GOT3 (cell line): ENCODE measurements around the gene PSMB1.

Source experiments
- DNase-seq: peaks from one replicate; lab custom pipeline; 2025; ENCODE audit warnings: mixed read lengths; lab: John Stamatoyannopoulos, UW

PSMB1 gene

DNA sequence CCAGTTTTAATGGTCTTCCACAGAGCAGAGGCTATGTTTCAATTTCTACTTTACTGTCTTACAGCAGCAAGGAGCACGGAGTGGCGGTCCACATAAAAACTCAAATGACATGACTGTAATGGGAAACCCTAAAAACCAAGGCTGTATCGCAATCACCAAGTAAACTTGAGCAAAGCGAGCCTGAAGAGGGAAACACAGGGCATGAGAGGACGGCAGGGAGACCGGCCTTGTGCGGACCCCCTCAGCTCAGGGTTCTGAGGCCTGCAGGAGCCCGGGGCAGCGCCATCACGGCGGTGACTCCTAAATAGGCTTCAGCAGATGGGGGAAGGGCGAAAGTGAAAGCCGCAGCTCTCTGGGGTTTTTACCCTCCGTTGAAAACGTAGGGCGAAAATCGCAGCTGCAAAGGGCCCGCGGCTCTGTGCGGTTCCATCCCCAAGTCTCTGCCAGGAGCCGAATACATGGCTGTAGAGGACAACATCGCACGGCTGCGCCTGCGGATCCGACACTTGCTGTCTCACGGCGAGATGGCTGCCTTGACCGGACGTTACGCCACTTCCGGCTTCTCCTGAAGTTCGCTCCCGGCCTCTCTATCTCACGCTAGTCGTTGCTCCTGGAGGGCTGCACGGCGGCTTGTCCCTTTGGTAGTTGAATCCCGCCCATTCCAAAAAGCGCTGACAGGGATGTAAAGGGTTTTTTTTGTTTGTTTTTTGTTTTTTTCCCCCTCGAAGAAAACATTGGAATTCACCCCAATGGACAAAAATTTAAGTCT lies at the start of gene PSMB1:
Gene PSMB1, minus strand, starts transcription at position 543 of the 769 bp plus-strand sequence. Its CDS starts 65 bp downstream, at position 478.
- DNase-seq = peak; percentile 79

DNA sequence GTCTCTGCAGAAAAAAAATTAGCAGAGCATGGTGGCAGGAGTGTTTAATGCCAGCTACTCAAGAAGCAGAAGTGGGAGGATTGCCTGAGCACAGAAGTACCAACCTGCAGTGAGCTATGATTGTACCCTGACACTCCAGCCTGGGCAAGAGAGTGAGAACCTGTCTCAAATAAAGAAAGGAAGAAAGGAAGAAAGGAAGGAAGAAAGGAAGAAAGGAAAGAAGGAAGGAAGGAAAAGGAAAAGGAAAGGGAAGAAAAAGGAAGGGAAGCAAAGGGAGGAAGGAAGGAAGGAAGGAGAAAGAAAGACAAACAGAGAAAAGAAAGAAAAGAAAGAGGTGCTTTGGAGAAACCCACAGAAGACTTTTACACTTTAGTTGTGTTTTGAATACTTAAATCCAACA lies 44.2 kb upstream of the PSMB1 start:
- no peak for DNase-seq

DNA sequence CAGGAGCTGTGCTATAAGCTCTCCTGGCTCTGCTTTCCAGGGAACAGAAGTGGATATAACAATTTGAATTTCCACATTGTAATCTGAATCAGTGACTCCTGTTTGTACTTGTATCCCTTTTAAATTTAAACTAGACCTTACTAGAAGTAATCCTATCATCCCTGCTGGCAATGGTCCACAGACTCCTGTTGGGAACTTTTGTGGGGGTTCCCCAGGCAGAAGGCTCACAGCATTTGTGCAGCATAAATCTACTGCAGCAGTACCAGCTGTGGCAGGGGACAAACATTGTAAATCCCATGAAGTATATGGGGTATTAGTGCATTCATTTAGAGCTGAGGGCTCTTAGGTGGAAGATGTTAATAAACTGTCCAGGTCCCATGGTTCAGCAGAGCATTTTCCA lies 43.3 kb upstream of the PSMB1 start:
- no peak for DNase-seq

DNA sequence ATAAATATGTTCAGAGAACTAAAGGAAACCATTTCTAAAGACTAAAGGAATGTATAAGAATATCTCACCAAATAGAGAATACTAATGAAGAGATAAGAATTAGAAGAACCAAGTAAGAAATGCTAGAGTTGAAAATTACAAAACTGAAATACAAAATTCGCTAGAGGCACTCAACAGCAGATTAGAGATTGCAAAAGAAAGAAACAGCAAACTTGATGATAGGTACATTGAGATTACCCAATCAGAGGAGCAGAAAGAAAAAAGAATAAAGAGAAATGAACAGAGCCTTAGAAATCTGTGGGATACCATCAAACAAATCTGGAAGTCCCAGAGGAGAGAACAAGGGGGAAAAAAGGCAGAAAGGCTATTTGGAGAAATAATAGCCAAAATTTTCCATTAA lies 37.6 kb upstream of the PSMB1 start:
- no peak for DNase-seq

DNA sequence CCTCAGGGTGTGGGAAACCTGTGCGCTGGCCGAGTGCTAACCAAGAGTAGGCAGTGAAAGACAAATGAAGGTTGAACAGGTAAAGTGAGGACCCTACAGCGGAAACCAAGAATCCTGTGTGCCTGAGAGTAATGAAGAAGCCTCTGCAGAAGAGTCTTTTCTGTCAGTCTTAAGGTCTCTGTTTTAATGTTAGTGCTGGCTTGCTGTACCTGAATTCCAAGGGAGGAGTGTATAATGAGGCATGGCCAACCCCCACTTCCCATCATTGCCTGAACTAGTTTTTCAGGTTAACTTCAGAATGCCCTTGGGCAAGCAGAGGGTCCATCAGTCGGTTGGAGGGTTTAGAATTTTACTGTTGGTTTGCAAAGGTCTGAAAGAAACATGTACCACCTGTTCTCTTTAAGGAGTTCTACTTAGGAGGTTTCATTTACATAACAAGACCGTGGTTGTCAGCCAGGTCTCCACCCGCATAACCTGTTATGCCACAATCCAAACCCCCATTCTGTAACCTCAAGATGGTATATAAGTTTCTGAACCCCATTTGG lies 31.9 kb upstream of the PSMB1 start:
- no peak for DNase-seq

DNA sequence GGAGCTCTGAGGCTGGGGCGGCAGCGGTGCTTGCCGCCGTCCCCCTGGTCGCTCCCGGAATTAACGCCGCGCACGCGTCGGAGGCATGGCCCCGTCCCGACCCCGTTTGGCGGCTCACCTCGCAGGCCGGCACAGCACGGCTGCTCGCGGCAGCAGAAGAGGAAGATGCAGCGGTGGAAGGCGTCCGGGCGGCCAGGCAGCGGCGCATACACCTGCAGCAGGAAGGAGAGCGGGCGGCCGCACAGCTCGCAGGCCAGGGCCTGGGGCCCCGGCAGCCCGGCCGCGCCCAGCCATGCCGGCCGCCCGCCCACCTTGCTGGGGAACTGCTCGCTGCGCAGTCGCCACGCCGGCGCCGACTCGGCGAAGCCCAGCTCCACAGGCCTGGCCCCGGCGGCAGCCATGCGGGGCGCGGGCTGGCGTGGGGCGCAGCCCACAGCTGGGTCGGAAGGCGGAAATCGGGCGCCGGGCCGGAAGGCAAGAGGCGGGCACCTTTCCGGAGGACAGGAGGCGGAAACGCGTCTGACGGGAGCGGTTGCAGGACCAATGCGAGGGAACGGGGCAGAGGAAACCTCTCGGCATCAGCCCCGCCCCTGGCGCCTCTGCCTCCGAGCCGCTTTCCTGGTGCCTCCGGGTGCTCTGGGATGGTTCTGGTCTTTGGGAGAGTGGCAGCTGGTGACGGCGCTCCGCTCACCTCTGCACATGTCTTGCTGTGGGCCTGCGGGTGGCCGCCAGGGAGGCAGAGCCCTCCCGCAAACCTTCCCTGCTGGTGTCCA lies 31.3 kb upstream of the PSMB1 start, which contains the start of gene PDCD2:
Gene PDCD2, minus strand, starts transcription at position 457 of the 773 bp plus-strand sequence. Its CDS starts 56 bp downstream, at position 401.
- peak; percentile 79 for DNase-seq

DNA sequence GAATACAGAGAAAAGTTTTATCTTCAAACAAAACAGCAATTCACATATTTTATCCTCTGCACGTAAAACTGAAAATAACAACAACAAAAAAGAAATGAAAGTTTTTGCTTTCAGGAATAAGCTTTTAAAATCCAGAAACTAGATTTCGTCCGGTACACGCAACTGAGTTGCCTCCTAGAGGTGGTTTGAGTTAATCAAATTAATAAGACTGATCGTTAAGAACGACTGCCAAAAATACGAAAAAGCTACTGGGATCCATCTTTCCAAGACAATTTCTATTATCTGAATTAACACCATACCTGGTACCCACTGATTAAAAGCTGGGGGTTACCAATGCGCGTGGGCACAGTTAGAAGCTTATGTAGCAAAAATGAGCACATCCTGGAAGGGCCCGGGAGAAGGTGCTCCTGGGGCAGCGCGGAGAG lies 30.7 kb upstream of the PSMB1 start:
- DNase-seq = no peak

DNA sequence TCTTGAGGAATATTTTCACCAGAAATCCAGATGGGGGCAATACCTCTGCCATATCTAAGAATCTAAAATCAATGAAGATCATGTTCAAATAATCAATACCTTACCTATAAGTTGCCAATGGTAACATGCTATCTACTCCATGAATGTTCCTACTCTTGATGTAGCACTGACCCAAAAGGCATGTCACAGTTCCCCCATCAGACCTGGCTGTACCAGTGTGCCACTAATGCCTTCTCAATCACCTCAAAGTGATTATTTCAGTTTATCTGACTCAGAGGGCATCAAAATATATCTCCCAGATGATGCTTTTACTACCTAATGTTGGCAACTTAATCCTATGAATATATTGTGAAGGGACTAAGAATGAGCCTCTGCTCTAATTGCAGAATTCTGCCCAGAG lies 25.8 kb upstream of the PSMB1 start:
- DNase-seq = no peak

DNA sequence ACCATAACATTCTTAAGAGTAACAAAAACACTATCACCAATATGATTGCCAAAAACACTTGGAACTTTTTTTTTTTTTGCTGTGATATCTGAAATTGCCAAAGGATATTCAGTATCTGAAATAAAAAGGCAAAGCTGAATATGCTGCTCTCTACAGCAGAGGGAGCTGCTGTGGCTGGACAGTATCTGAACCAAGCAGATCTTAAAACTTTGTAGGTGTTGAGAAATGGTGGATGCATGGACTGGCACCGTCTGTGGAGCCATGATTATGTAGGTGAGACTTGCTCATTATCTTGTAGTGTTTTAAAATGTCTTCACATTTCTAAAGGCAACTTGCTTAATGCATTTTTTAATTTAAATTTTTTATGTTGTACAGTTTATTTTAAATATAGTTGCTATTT lies 22.1 kb upstream of the PSMB1 start:
- DNase-seq = no peak

DNA sequence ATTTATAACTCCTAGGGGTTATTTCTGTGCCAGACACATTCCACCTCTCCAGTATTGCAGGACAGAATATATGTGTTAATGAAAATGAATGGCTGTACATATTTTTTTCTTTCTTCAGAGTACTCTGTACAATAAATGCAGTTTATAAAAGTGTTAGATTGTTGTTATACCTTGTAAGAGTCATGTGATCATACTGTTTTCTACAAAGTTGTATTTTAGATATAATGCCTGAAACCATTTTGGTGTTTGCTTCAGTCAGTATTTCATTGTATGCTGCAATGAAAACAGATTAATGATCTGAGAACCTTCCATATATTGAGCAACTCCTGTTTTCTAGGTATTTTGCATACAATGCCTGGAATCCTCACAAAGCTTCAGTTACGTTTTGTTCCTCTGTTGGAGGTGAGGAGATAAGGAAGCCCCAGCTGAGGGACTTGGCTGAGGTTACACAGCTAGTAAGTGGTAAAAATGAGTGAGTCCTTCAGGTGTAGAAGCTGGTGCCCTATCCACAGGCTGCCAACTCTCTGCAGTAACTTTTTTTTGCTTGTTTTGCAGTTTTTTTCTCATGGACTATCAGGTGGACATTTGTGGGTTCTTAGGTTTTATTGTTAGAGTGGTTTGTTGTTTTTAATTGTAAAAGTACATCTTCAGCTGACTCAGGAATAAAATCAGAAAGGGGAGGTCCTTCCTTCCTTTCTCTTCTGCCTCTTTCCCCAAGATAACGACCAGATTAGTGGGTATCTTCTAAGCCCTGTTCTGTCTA lies 19.8 kb upstream of the PSMB1 start:
- DNase-seq = no peak

DNA sequence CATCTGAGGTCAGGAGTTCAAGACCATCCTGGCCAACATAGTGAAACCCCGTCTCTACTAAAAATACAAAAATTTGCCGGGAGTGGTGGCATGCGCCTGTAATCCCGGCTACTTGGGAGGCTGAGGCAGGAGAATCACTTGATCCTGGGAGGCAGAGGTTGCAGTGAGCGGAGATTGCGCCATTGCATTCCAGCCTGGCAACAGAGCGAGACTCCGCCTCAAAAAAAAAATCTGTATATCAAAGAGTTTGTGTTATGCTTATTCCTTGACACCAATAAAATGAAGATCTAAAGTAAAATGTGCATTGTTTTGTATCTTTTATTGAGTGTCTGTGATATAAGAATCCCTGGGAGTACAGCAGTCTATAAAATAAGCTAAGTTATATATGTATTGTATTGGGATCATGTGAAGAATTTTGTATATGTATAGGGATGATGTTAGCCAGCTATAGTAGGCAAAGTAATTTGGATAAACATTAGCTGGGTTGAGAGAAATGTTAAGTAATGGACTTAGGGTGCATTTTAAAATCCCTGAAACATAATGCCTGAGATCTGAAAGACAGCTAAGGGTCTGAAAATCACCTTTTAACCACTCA lies 11.9 kb upstream of the PSMB1 start:
- DNase-seq = no peak

DNA sequence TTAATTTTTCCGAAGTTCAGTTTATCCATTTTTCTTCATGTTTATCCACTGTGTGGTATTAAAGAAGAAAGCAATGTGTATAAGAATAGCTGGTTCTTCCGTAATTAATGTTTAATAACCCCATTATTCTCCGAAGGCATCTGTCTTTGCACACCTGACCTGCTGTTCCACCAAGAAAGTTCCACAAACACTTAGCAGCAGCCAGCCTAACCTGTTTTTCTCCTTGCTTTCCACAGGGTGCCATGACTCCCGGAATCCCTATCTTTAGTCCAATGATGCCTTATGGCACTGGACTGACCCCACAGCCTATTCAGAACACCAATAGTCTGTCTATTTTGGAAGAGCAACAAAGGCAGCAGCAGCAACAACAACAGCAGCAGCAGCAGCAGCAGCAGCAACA lies 8.4 kb upstream of the PSMB1 start:
- DNase-seq = no peak

DNA sequence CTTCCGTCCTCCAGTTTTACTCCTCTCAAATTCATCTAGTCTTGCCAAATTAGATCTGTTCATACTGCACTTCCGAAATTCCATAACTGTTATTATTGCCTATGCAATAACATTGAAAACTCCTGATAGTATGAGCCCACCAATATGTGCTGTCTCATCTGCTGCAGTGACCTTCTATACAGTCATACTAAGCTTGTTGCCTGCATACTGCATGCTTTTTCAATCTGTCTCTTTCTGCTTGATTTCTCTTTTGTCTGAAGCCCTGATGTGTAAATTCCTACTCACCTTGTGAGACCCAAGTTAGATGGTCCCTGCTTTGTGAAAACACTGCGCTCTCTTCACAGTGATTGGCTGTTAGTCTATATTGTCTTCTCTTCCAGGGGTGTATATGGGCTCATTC lies 2.2 kb upstream of the PSMB1 start:
- no peak for DNase-seq

DNA sequence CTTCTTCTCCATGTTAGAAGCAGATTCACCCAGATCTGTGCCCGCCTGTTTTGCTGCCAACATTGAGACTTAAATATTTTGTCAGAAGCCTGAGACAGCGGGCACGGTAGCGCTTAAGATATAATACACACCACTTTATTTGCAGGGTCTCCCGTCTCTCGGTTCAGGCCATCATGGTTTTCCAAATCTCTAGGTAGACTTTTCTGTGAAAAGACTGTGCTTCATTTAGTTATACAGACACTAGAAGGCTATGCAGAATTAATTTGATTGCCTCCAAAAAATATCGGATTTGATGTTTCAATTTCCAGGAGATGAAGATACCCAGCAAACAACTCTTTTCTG lies 1.7 kb upstream of the PSMB1 start:
- DNase-seq = no peak

DNA sequence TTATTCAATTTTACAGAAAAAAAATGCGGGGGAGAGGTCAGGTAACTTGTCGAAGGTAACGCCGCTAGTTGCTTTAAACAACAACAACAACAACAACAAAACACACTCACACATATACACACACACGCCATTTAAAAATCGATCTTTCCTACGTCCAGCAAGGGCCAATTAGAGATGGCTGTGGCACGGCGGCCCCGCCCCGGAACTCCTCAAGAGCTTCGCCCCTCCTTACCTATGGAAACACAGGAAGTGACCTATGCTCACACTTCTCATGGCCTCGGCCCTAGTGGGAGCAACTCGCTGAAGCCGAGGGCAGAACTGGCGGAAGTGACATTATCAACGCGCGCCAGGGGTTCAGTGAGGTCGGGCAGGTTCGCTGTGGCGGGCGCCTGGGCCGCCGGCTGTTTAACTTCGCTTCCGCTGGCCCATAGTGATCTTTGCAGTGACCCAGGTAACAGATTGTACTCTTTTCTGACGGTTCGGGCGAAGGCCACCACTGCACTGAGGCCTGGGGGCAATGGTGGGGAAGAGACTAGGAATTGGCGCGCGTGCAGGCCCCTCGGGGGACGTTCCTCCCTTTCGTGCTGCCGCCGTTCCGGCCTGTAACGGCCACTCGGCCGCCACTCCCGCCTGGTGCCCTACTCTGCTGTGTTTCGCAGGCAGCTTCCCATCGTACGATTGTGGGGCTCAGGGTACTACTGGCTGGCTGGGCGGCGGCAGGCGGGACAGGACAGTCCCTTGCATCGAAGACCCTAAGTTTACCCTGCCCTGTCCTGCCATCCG lies 1.1 kb upstream of the PSMB1 start, which contains the start of gene TBP:
Gene TBP, plus strand, starts transcription at position 357 of the 783 bp plus-strand sequence. CDS start 2,661 bp downstream, outside the sequence.
- DNase-seq = peak; percentile 91

DNA sequence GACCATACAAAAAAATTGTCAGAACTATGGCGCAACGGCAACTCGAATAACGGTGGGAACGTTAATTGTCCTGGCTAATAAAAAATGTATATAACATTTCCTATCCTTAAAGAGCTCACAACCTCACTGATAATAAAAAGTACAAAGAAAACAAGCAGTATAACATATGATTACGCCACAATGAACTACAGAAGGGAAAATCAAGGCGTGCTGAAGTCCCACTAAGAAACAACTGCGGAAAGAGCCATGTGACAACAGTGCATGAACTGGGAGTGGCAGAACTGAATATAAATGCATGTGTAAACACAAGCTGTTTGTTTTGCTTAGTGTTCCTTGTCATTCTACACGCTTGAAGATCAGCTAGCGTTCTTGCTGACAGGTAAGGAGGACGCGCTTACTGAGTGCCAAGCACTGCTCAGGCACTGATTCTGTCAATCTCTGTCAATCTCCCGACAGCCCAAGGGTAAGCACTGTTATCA lies 466 bp upstream of the PSMB1 start:
- DNase-seq = no peak

DNA sequence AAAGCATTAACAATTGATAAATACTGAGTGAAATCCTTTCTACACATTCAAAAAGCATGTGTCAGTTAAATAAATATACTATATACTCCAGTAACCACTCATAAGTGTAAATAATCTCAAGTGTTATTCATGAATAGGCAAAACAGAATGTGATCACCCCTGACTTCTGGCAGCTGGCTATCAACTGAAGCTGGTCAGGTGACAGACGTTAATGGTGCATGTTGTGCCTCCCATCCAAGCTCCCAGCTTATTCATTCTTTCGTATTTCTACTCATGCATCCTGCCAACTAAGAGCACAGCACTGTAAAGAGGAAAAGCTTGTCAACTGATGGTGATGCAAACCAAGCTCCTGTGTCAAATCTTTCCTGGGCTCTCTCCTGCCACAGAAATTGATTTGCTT lies 7.7 kb downstream of the PSMB1 start:
- no peak for DNase-seq

DNA sequence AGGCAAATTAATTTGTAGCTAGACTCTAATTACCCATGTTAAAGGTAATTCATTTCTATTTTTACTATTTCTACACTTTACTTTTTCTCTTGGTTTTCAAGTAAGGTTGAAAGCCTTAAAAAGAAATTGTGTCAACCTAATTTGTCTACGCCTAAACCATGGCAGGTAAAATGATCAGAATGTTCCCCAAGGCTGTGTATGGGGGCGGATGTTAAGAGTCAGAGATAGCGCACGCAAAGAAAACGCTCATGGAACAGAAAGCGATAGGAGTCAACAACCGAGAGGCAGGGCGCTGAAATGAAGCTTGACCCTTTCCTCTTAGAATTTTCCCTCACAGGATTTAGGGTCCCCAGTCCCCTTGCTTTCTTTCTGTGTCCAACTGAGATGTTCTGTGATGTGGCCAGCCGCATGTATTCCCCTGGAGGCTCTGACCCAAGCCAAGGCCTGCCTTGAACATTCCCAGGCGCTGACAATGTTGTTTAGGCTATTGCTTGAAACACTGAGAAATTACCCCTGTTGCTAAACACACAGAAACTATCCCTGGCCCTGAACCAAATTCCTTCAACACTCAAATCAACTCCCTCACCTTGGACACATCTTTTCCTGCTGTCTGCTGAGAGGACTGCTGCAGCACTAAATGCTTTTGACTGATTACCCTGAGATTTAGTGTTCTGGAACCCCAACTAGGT lies 10.9 kb downstream of the PSMB1 start:
- DNase-seq = no peak

DNA sequence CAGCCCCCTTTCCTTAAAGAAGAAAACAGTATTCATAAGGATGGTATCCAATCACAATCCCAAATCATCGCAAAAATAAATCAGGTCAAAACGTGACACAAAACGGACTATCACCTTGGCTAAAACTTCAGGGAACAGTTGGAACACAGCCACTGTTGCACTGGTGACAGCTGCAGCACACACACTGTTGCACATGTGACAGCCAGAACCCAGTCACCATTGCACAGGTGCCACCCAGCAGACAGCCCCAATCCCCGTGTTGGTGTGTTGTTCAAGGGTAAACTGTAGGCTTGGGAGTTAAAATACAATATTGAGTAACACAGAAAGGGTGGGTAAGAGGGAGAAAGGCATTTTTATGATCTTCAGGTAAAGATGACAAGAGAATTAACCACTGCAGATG lies 15.8 kb downstream of the PSMB1 start:
- no peak for DNase-seq

DNA sequence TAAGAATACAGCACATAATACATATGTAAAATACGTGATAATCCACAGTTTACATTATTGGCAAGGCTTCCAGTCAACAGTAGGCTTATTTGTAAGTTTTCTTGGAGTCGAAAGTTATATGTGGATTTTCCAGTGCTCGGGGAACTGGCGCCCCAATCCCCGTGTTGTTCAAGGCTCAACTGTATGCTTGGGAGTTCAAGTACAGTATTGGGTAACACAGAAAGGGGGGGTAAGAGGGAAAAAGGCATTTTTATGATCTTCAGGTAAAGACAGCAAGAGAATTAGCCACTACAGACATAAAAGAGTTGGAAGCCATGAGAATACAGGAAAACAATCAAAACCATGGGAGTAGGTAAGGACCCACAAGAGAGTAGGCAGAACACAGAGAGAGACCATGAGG lies 16.4 kb downstream of the PSMB1 start:
- DNase-seq = no peak
